Neural progenitor cell (in vitro differentiated cells): ENCODE measurements around the gene GNAQ. TPM values are rescaled to one million over a fixed set of nuclear protein-coding genes. Genes with fewer than 3 reads are reported as not detected.

ENCODE experiments used
- DNase-seq: peaks from one replicate; pipeline ENCODE4 v3.0.0-alpha.2; 2016; ENCODE audit warnings: low spot score
- H2AFZ ChIP-seq: fragments of 200-600 bp; sonication (generic); replicated peaks from 2 replicates; pipeline ENCODE4 v1.6.1; 2016; ENCODE audit warnings: antibody characterized with exemption
- H3F3A ChIP-seq: fragments of 200-600 bp; sonication (generic); 2 replicates; pipeline ENCODE4 v1.6.1; 2016; ENCODE audit warnings: antibody characterized with exemption, low read depth
- H3K27ac ChIP-seq: fragments of 200-600 bp; sonication (generic); 2 replicates; pipeline ENCODE4 v1.5.1; 2016; ENCODE audit warnings: mild to moderate bottlenecking
- H3K27me3 ChIP-seq: fragments of 200-600 bp; sonication (generic); 2 replicates; pipeline ENCODE4 v1.6.1; 2016; ENCODE audit warnings: mild to moderate bottlenecking, moderate library complexity
- H3K36me3 ChIP-seq: fragments of 200-600 bp; sonication (generic); 2 replicates; pipeline ENCODE4 v1.5.1; 2016
- H3K4me1 ChIP-seq: fragments of 200-600 bp; sonication (generic); 2 replicates; pipeline ENCODE4 v1.6.1; 2016; ENCODE audit warnings: mixed run types
- H3K4me2 ChIP-seq: fragments of 200-600 bp; sonication (generic); 2 replicates; pipeline ENCODE4 v1.6.1; 2016
- H3K4me3 ChIP-seq: fragments of 200-600 bp; sonication (generic); 2 replicates; pipeline ENCODE4 v1.5.1; 2016
- H3K79me2 ChIP-seq: fragments of 200-600 bp; sonication (generic); 2 replicates; pipeline ENCODE4 v1.6.1; 2016; ENCODE audit warnings: low read depth
- H3K9ac ChIP-seq: fragments of 200-600 bp; sonication (generic); 2 replicates; pipeline ENCODE4 v1.6.1; 2016
- H3K9me3 ChIP-seq: fragments of 200-600 bp; sonication (generic); 2 replicates; pipeline ENCODE4 v1.5.1; 2016; ENCODE audit warnings: low read depth
- H4K20me1 ChIP-seq: fragments of 200-600 bp; sonication (generic); 2 replicates; pipeline ENCODE4 v1.6.1; 2016; ENCODE audit warnings: low read depth
- H3K27ac Mint-ChIP-seq: 3 replicates; pipeline ENCODE4 v1.8.0; 2021; ENCODE audit warnings: mixed read lengths
- H3K27me3 Mint-ChIP-seq: 2 replicates; pipeline ENCODE4 v1.8.0; 2022; ENCODE audit warnings: low read depth, mild to moderate bottlenecking, inconsistent platforms, moderate library complexity, mixed read lengths; ENCODE audit not compliant: insufficient read depth
- H3K36me3 Mint-ChIP-seq: 3 replicates; pipeline ENCODE4 v1.8.0; 2021; ENCODE audit warnings: mixed read lengths
- H3K4me1 Mint-ChIP-seq: 3 replicates; pipeline ENCODE4 v1.8.0; 2021; ENCODE audit warnings: mixed read lengths
- H3K4me3 Mint-ChIP-seq: 3 replicates; pipeline ENCODE4 v1.8.0; 2021; ENCODE audit warnings: mild to moderate bottlenecking, moderate library complexity, mixed read lengths
- H3K9me3 Mint-ChIP-seq: 3 replicates; pipeline ENCODE4 v1.8.0; 2020; ENCODE audit warnings: mixed read lengths
- EZH2 ChIP-seq: fragments of 200-600 bp; sonication (generic); IDR thresholded peaks from 2 replicates; pipeline ENCODE4 v1.6.1; 2017; ENCODE audit warnings: antibody characterized with exemption, mild to moderate bottlenecking, moderate library complexity
- EZH2phosphoT487 ChIP-seq: fragments of 200-600 bp; sonication (generic); IDR thresholded peaks from 2 replicates; pipeline ENCODE4 v1.6.1; 2017; ENCODE audit warnings: antibody characterized with exemption
- total RNA-seq: library from RNA; depleted of rRNA; stranded (reverse); fragments of >200 nt; gene quantifications from 2 replicates; pipeline ENCODE4 v1.2.3, GENCODE V29; 2015; ENCODE audit warnings: low replicate concordance
- TF ChIP-seq, protein P1 (sequence below): fragments of 200-600 bp; sonication (generic); IDR thresholded peaks from 2 replicates; pipeline ENCODE4 v1.5.1; 2017; ENCODE audit warnings: antibody characterized with exemption, mild to moderate bottlenecking

GNAQ gene
- total RNA-seq, 1 donor from 2014 or later = 87.9 TPM

GRCh38 chr9:77826116-77826515 lies 205.5 kb downstream of the GNAQ start:
- no peak overlapping the region for H3K27ac Mint-ChIP-seq

DNA sequence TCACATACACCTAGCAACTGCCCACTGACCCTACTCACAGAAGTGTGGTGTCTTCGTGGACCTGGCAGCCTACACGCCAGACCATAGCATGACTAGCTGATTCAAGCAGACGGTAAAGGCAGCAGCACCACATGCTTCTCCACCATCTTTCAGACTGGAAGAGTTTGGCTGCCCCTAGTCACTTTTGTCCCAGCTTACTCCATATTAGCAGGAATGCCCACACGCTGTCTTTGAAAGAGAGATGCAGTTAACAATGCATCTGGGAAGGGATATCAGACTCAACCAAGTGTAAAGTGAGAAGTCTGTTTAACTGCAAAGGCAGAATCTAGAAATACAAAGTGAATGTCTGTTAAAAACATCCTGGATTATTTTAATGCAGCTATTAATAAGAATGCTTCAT lies 206.2 kb downstream of the GNAQ start:
- DNase-seq = peak; percentile 47
- H2AFZ ChIP-seq = no peak overlapping the region
- H3K27ac ChIP-seq = no peak overlapping the region
- H3K4me2 ChIP-seq = peak overlapping the region; percentile 11
- no peak for TF ChIP-seq EZH2phosphoT487
- TF ChIP-seq, protein P1, sequence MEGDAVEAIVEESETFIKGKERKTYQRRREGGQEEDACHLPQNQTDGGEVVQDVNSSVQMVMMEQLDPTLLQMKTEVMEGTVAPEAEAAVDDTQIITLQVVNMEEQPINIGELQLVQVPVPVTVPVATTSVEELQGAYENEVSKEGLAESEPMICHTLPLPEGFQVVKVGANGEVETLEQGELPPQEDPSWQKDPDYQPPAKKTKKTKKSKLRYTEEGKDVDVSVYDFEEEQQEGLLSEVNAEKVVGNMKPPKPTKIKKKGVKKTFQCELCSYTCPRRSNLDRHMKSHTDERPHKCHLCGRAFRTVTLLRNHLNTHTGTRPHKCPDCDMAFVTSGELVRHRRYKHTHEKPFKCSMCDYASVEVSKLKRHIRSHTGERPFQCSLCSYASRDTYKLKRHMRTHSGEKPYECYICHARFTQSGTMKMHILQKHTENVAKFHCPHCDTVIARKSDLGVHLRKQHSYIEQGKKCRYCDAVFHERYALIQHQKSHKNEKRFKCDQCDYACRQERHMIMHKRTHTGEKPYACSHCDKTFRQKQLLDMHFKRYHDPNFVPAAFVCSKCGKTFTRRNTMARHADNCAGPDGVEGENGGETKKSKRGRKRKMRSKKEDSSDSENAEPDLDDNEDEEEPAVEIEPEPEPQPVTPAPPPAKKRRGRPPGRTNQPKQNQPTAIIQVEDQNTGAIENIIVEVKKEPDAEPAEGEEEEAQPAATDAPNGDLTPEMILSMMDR = no peak
- TF ChIP-seq EZH2 = no peak
- peaks cover 15% of the 10 kb centered on the region for H3K4me1 ChIP-seq
- H3K36me3 ChIP-seq = no peaks in the 10 kb centered on the region
- peaks cover 2% of the 10 kb centered on the region for H3K36me3 Mint-ChIP-seq
- no peak overlapping the region for H3K27ac Mint-ChIP-seq
- peaks cover 16% of the 10 kb centered on the region for H3K4me1 Mint-ChIP-seq
- peaks cover 16% of the 10 kb centered on the region for H3K79me2 ChIP-seq
- H3K9me3 ChIP-seq = no peaks in the 10 kb centered on the region
- peaks cover 9% of the 10 kb centered on the region for H4K20me1 ChIP-seq
- H3F3A ChIP-seq = no peaks in the 10 kb centered on the region
- H3K4me3 ChIP-seq = no peak overlapping the region
- no peaks in the 10 kb centered on the region for H3K27me3 ChIP-seq
- H3K9me3 Mint-ChIP-seq = no peaks in the 10 kb centered on the region
- H3K9ac ChIP-seq = no peak overlapping the region
- peaks cover 2% of the 10 kb centered on the region for H3K27me3 Mint-ChIP-seq
- no peak overlapping the region for H3K4me3 Mint-ChIP-seq

More at GRCh38 chr9:77826116-77826515, 205.5 kb downstream of the GNAQ start:
- peaks cover 9% of the 10 kb centered on the region for H4K20me1 ChIP-seq
- TF ChIP-seq EZH2phosphoT487 (no peak), EZH2 (no peak)
- TF ChIP-seq, protein P1 = no peak
- no peak overlapping the region for H3K9ac ChIP-seq
- no peaks in the 10 kb centered on the region for H3K36me3 ChIP-seq
- H3K4me2 ChIP-seq = no peak overlapping the region
- Mint-ChIP-seq H3K36me3 (peaks cover 2% of the 10 kb centered on the region), H3K4me1 (peaks cover 16% of the 10 kb centered on the region), H3K27me3 (peaks cover 2% of the 10 kb centered on the region), H3K9me3 (no peaks in the 10 kb centered on the region), H3K4me3 (no peak overlapping the region)
- H3K4me3 ChIP-seq = no peak overlapping the region
- H3K27me3 ChIP-seq = no peaks in the 10 kb centered on the region
- H3K27ac ChIP-seq = no peak overlapping the region
- peaks cover 16% of the 10 kb centered on the region for H3K79me2 ChIP-seq
- DNase-seq = no peak
- no peaks in the 10 kb centered on the region for H3F3A ChIP-seq
- H3K4me1 ChIP-seq = peaks cover 15% of the 10 kb centered on the region
- no peak overlapping the region for H2AFZ ChIP-seq
- no peaks in the 10 kb centered on the region for H3K9me3 ChIP-seq

DNA sequence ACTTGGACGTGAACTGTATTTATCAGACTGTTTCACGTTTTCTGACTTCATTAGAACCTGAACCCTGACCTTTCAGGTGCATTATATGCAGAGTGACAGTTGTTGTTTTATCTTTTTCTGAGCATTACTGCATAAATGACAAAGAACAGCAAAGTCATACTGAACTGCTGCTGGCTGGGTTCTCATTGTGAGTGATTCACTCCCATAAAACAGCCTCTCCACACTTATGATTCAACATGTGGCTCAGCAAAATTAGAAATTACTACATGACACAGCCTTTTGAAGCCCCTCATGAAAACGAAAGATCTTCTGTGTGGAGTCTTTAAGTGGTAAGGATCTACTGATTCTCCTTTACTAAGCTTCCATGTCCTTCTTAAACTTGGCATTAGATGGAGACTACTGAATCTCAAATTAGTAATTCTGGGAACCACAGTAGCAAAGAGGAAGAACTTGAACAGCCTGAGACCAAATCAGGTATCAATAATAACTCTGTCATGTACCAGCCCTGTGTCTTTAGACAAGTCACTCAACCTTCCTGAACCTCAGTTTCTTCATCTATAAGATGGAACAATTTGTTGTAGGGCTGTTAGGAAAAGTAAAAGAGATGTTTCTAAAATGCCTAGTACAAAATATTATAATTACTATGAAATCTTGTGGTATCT lies 211.2 kb downstream of the GNAQ start:
- H3K4me3 Mint-ChIP-seq = no peak overlapping the region
- no peak overlapping the region for H2AFZ ChIP-seq
- no peaks in the 10 kb centered on the region for H3K36me3 ChIP-seq
- H3K27me3 Mint-ChIP-seq = no peaks in the 10 kb centered on the region
- no peaks in the 10 kb centered on the region for H3F3A ChIP-seq
- H3K36me3 Mint-ChIP-seq = peaks cover 8% of the 10 kb centered on the region
- no peak for DNase-seq
- peaks cover 17% of the 10 kb centered on the region for H4K20me1 ChIP-seq
- peaks cover 7% of the 10 kb centered on the region for H3K4me1 ChIP-seq
- peaks cover 10% of the 10 kb centered on the region for H3K79me2 ChIP-seq
- H3K4me1 Mint-ChIP-seq = peaks cover 11% of the 10 kb centered on the region
- H3K4me3 ChIP-seq = no peak overlapping the region
- no peak overlapping the region for H3K4me2 ChIP-seq
- H3K27ac Mint-ChIP-seq = no peak overlapping the region
- no peak overlapping the region for H3K27ac ChIP-seq
- peaks cover 2% of the 10 kb centered on the region for H3K9me3 Mint-ChIP-seq
- H3K9me3 ChIP-seq = no peaks in the 10 kb centered on the region
- no peaks in the 10 kb centered on the region for H3K27me3 ChIP-seq
- H3K9ac ChIP-seq = no peak overlapping the region
- TF ChIP-seq EZH2phosphoT487 = no peak
- no peak for TF ChIP-seq EZH2

DNA sequence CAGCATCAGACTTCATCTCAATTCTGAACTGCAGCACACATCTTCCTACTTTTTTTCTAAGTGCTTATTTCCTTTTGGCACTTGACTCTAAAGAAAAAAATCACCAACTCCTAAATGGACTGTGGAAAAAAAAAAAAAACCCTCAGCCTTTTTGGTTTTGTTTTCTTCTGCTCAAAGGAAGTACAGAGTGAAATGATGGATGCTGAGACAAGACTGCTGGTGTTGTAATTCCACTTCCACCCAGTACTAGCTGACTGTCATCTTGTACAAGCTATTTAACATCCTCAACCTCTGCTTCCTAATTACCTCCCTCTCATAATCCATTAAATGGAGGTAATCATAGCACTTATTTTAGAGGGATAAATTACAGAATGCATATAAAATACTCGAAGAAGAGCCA lies 212.0 kb downstream of the GNAQ start:
- H3K27ac Mint-ChIP-seq = no peak overlapping the region
- H3K4me2 ChIP-seq = no peak overlapping the region

More for the DNA sequence above, 212.0 kb downstream of the GNAQ start:
- Mint-ChIP-seq H3K9me3 (peaks cover 2% of the 10 kb centered on the region), H3K4me3 (no peak overlapping the region), H3K27me3 (no peaks in the 10 kb centered on the region), H3K4me1 (peaks cover 7% of the 10 kb centered on the region), H3K36me3 (peaks cover 10% of the 10 kb centered on the region)
- peak overlapping the region; percentile 10 for H3K27ac ChIP-seq
- H3K9me3 ChIP-seq = no peaks in the 10 kb centered on the region
- H3K4me3 ChIP-seq = no peak overlapping the region
- H4K20me1 ChIP-seq = peaks cover 10% of the 10 kb centered on the region
- H3K79me2 ChIP-seq = peaks cover 3% of the 10 kb centered on the region
- H3K4me1 ChIP-seq = no peaks in the 10 kb centered on the region
- no peaks in the 10 kb centered on the region for H3F3A ChIP-seq
- H3K9ac ChIP-seq = no peak overlapping the region
- H3K36me3 ChIP-seq = no peaks in the 10 kb centered on the region
- H2AFZ ChIP-seq = no peak overlapping the region
- H3K27me3 ChIP-seq = no peaks in the 10 kb centered on the region
- no peak for DNase-seq
- TF ChIP-seq EZH2phosphoT487 (no peak), EZH2 (no peak)
- TF ChIP-seq, protein P1 = no peak
